OCI-LY7 (cell line): ENCODE measurements around the gene OLA1. TPM values are rescaled to one million over a fixed set of nuclear protein-coding genes. Genes with fewer than 3 reads are reported as not detected.

Experiments used
- BruUV-seq: library from RNA; stranded (reverse); fragments of 400-500 nt; replicated peaks from 2 replicates; lab custom pipeline; 2021; lab: Mats Ljungman, UMichigan
- CTCF ChIA-PET: fragments of 300-600 bp; sonication (Branson Sonifier 250); formaldehyde crosslinking; loops from one replicate; lab custom pipeline; 2022; ENCODE audit warnings: antibody characterized with exemption; ENCODE audit not compliant: unreplicated experiment; lab: Charles Lee
- POLR2A ChIA-PET: fragments of 300-600 bp; sonication (Branson Sonifier 250); formaldehyde crosslinking; loops from one replicate; lab custom pipeline; 2022; ENCODE audit warnings: antibody characterized with exemption; lab: Charles Lee
- DNase-seq: peaks from one replicate; pipeline ENCODE4 v3.0.0-alpha.2; 2015; ENCODE audit warnings: low spot score
- H2AFZ ChIP-seq: fragments of 200-600 bp; sonication (generic), shearing (Covaris generic); 2 replicates; pipeline ENCODE4 v1.6.1; 2014; ENCODE audit warnings: mild to moderate bottlenecking, antibody characterized with exemption, low read length, moderate library complexity
- H3K27ac ChIP-seq: fragments of 200-600 bp; sonication (generic); 2 replicates; pipeline ENCODE4 v1.5.1; 2014; ENCODE audit warnings: mixed run types, low read depth, mild to moderate bottlenecking, moderate library complexity, low read length, inconsistent platforms; ENCODE audit not compliant: poor library complexity, severe bottlenecking
- H3K36me3 ChIP-seq: fragments of 200-600 bp; sonication (generic); 2 replicates; pipeline ENCODE4 v1.6.1; 2014; ENCODE audit warnings: mild to moderate bottlenecking, antibody characterized with exemption, low read length, moderate library complexity, mixed read lengths; ENCODE audit not compliant: insufficient read depth
- H3K4me1 ChIP-seq: fragments of 200-600 bp; sonication (generic); 2 replicates; pipeline ENCODE4 v1.5.1; 2014; ENCODE audit warnings: mild to moderate bottlenecking, low read length; ENCODE audit not compliant: insufficient read depth, poor library complexity, severe bottlenecking
- H3K4me2 ChIP-seq: fragments of 200-600 bp; sonication (generic); 2 replicates; pipeline ENCODE4 v1.6.1; 2014; ENCODE audit warnings: mild to moderate bottlenecking, low read length
- H3K4me3 ChIP-seq: fragments of 200-600 bp; sonication (generic); 2 replicates; pipeline ENCODE4 v1.5.1; 2014; ENCODE audit warnings: mild to moderate bottlenecking, low read depth, low read length; ENCODE audit not compliant: poor library complexity, severe bottlenecking
- H3K79me2 ChIP-seq: fragments of 200-600 bp; sonication (generic); 2 replicates; pipeline ENCODE4 v1.6.1; 2016; ENCODE audit warnings: low read depth, mild to moderate bottlenecking, low read length, moderate library complexity, mixed read lengths; ENCODE audit not compliant: insufficient read depth
- H3K9me2 ChIP-seq: fragments of 200-600 bp; sonication (generic); 2 replicates; pipeline ENCODE4 v1.6.1; 2016; ENCODE audit warnings: mild to moderate bottlenecking, low read length, mixed read lengths; ENCODE audit not compliant: insufficient read depth
- H3K9me3 ChIP-seq: fragments of 200-600 bp; sonication (generic); 2 replicates; pipeline ENCODE4 v1.6.1; 2014; ENCODE audit warnings: mild to moderate bottlenecking, mixed run types, low read length, mixed read lengths
- H4K20me1 ChIP-seq: fragments of 200-600 bp; sonication (generic); 2 replicates; pipeline ENCODE4 v1.6.1; 2014; ENCODE audit warnings: mild to moderate bottlenecking, antibody characterized with exemption, low read length, moderate library complexity, mixed read lengths; ENCODE audit not compliant: insufficient read depth
- CTCF ChIP-seq: fragments of 200-600 bp; sonication (generic); conservative IDR thresholded peaks from 2 replicates; pipeline ENCODE4 v1.5.1; 2014; ENCODE audit warnings: mild to moderate bottlenecking, antibody characterized with exemption, low read length, moderate library complexity, mixed read lengths
- EZH2phosphoT487 ChIP-seq: fragments of 200-600 bp; sonication (generic); IDR thresholded peaks from 2 replicates; pipeline ENCODE4 v1.6.1; 2018; ENCODE audit warnings: low read depth, borderline replicate concordance, mild to moderate bottlenecking, mixed run types, antibody characterized with exemption, low read length, moderate library complexity, mixed read lengths
- intact Hi-C: fragments of 100-400 bp; cut with micrococcal nuclease; formaldehyde crosslinking; loops from one replicate; pipeline ENCODE4 v1.10.0; 2022; ENCODE audit not compliant: unreplicated experiment
- total RNA-seq, 2 experiments: library from RNA; depleted of rRNA in 1 of 2; stranded (reverse); fragments of >200 nt in 1 of 2; shearing (Covaris generic) in 1 of 2; gene quantifications; 2 replicates each; pipeline ENCODE4 v1.2.3, GENCODE V29; 2014 to 2022

Gene OLA1
- total RNA-seq, 2 experiments from 2014 or later: 66.0 to 116 TPM

- peak overlapping the region; percentile 70 for H3K4me2 ChIP-seq
- ChIA-PET CTCF (interaction anchor here (0.6 kb wide), 1 partner anchor 21 kb away, joined by 3 read pairs; no protein-coding TSS in a partner anchor), POLR2A (interaction anchor here (0.9 kb wide), 1 partner anchor 55 kb away, joined by 4 read pairs; no protein-coding TSS in a partner anchor)
- H3K79me2 ChIP-seq: no peaks in the 10 kb centered on the region
- BruUV-seq: no TSS peak
- intact Hi-C loops: loop anchor here (1.0 to 10.0 kb wide), 5 partner anchors 74 to 635 kb away; partner anchors contain the start of gene SP3
- H3K4me1 ChIP-seq: peaks cover 6% of the 10 kb centered on the region
- H3K4me3 ChIP-seq: peak overlapping the region; percentile 38
- no peaks in the 10 kb centered on the region for H3K36me3 ChIP-seq
- no peaks in the 10 kb centered on the region; the same call in 1 of the 2 replicates for H3K9me2 ChIP-seq
- TF ChIP-seq CTCF (peak; percentile 94), EZH2phosphoT487 (no peak)
- H2AFZ ChIP-seq: peak overlapping the region; percentile 99
- H3K27ac ChIP-seq: peak overlapping the region; percentile 63
- no peaks in the 10 kb centered on the region for H4K20me1 ChIP-seq
- peak; percentile 92 for DNase-seq
- H3K9me3 ChIP-seq: no peaks in the 10 kb centered on the region
These were observed 208.5 kb downstream of the OLA1 start for GRCh38 chr2:174039551-174040416.

- ChIA-PET POLR2A (interaction anchor here (0.7 to 1.7 kb wide), 5 partner anchors 14 to 557 kb away, joined by 3 to 5 read pairs (median 3); no protein-coding TSS in a partner anchor), CTCF (no interaction called here)
- no TSS peak for BruUV-seq
- H2AFZ ChIP-seq: peak overlapping the region; percentile 62; the same call in 1 of the 2 replicates
- no peak overlapping the region for H3K27ac ChIP-seq
- intact Hi-C loops: loop anchor here (5.0 kb wide), 1 partner anchor 466 kb away; no protein-coding TSS in a partner anchor
- no peaks in the 10 kb centered on the region for H3K9me3 ChIP-seq
- H3K4me2 ChIP-seq: no peak overlapping the region
- no peaks in the 10 kb centered on the region for H4K20me1 ChIP-seq
- peaks cover 6% of the 10 kb centered on the region for H3K4me1 ChIP-seq
- H3K9me2 ChIP-seq: no peaks in the 10 kb centered on the region; the same call in 1 of the 2 replicates
- no peak overlapping the region for H3K4me3 ChIP-seq
- TF ChIP-seq CTCF (no peak), EZH2phosphoT487 (no peak)
- H3K36me3 ChIP-seq: no peaks in the 10 kb centered on the region
- peak; percentile 10 for DNase-seq
- H3K79me2 ChIP-seq: no peaks in the 10 kb centered on the region
These were observed 209.9 kb downstream of the OLA1 start for GRCh38 chr2:174038462-174038861.
